CD4-positive, CD25-positive, alpha-beta regulatory T cell (primary cell): ENCODE results near the gene MIEF1. TPM values are rescaled to one million over a fixed set of nuclear protein-coding genes. Genes with fewer than 3 reads are reported as not detected.

Experiments
- ATAC-seq, 2 donors: fragments of 150-1000 bp; cut with Tn5 transposase; one replicate each; pipeline ENCODE4 v1.10.0; 2021; ENCODE audit warnings: low read depth in 2 of 2, moderate number of reproducible peaks in 2 of 2, moderate library complexity in 1 of 2
- DNase-seq, 3 donors: peaks; one replicate each; pipeline versions ENCODE4 v3.0.0 to v3.0.0-alpha.2; 2012 to 2022; ENCODE audit warnings: mixed read lengths in 1 of 3
- H3K27ac ChIP-seq: one replicate; pipeline ENCODE4 v1.7.0; 2013; ENCODE audit warnings: mild to moderate bottlenecking, low read length; ENCODE audit not compliant: insufficient read depth, poor library complexity, severe bottlenecking
- H3K27me3 ChIP-seq: one replicate; pipeline ENCODE4 v1.7.0; 2013; ENCODE audit warnings: low read length; ENCODE audit not compliant: control insufficient read depth, insufficient read depth
- H3K36me3 ChIP-seq: one replicate; pipeline ENCODE4 v1.7.0; 2013; ENCODE audit warnings: mild to moderate bottlenecking, low read length, moderate library complexity; ENCODE audit not compliant: control insufficient read depth, insufficient read depth
- H3K4me1 ChIP-seq: 2 replicates; pipeline ENCODE4 v1.7.0; 2013; ENCODE audit warnings: mild to moderate bottlenecking, low read length; ENCODE audit not compliant: insufficient read depth, control insufficient read depth, poor library complexity, severe bottlenecking
- H3K4me3 ChIP-seq: one replicate; pipeline ENCODE4 v1.7.0; 2013; ENCODE audit warnings: low read depth, mild to moderate bottlenecking, low read length, moderate library complexity
- H3K9me3 ChIP-seq, 2 experiments: 1 replicate in 1 of 2; 2 replicates in 1 of 2; pipeline ENCODE4 v1.7.0; 2013; ENCODE audit warnings: low read length in 2 of 2, mild to moderate bottlenecking in 1 of 2, moderate library complexity in 1 of 2; ENCODE audit not compliant: control insufficient read depth in 2 of 2
- H3K27ac Mint-ChIP-seq, 3 donors: one replicate each; pipeline ENCODE4 v1.8.0; 2020 to 2022; ENCODE audit warnings: mild to moderate bottlenecking in 3 of 3, mixed read lengths in 3 of 3, moderate library complexity in 2 of 3
- H3K27me3 Mint-ChIP-seq: one replicate; pipeline ENCODE4 v1.8.0; 2022; ENCODE audit warnings: mild to moderate bottlenecking, mixed read lengths
- H3K36me3 Mint-ChIP-seq: one replicate; pipeline ENCODE4 v1.8.0; 2020; ENCODE audit warnings: mixed read lengths
- H3K4me1 Mint-ChIP-seq, 4 donors: one replicate each; pipeline ENCODE4 v1.8.0; 2020 to 2022; ENCODE audit warnings: mixed read lengths in 4 of 4, mild to moderate bottlenecking in 1 of 4
- H3K4me3 Mint-ChIP-seq, 4 donors: one replicate each; pipeline ENCODE4 v1.8.0; 2020 to 2022; ENCODE audit warnings: mild to moderate bottlenecking in 4 of 4, mixed read lengths in 4 of 4, moderate library complexity in 3 of 4
- H3K9me3 Mint-ChIP-seq, 7 donors: one replicate each; pipeline ENCODE4 v1.8.0; 2020 to 2022; ENCODE audit warnings: mixed read lengths in 7 of 7, mild to moderate bottlenecking in 3 of 7, moderate library complexity in 2 of 7
- polyA plus RNA-seq, 4 donors: library from polyadenylated mRNA; unstranded; fragments of 300-500 nt; fragmentation: Illumina TruSeq; gene quantifications; one replicate each; pipeline ENCODE4 v1.2.3, GENCODE V29; 2021
- total RNA-seq: library from RNA; stranded (reverse); gene quantifications from one replicate; pipeline ENCODE4 v1.2.3, GENCODE V29; 2022

MIEF1 gene
- total and polyA plus RNA-seq, 5 donors from 2014 or later, result 16.0 to 39.8 (median 28.9) TPM

DNA sequence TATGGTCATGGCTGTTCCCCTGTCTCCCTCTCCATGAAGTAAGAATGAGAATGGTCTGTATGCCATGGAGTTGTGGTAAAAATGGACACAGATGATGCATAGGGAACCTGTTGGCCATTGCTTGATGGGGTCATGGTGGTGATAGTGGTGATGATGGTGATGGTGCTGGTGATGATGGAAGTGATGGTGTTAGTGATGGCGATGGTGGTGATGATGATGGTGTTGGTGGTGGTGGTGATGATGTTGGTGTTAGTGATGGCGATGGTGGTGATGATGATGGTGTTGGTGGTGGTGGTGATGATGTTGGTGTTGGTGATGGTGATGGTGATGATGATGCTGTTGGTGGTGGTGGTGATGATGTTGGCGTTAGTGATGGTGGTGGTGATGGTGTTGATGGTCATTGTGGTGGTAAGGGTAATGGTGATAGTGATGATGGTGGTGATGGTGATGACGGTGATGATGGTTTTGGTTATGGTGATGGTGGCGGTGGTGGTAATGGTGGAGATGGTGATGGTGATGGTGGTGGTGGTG, 63.4 kb downstream of the MIEF1 start:
- Histone ChIP-seq H3K4me3 (no peak overlapping the region), H3K4me1 (peaks cover 13% of the 10 kb centered on the region), H3K9me3 (no peaks in the 10 kb centered on the region), H3K27ac (no peak overlapping the region), H3K27me3 (no peaks in the 10 kb centered on the region), H3K36me3 (no peaks in the 10 kb centered on the region)
- peaks cover 10% of the 10 kb centered on the region for H3K27me3 Mint-ChIP-seq
- H3K27ac Mint-ChIP-seq, result peak overlapping the region in 1 of 3 donors; percentile 48
- no peaks in the 10 kb centered on the region for H3K36me3 Mint-ChIP-seq
- H3K4me1 Mint-ChIP-seq, result peaks cover 0 to 26% (median 8%) of the 10 kb centered on the region in 4 donors
- H3K9me3 Mint-ChIP-seq, result peaks cover 0 to 3% (median 0%) of the 10 kb centered on the region in 7 donors
- peak overlapping the region in 1 of 4 donors; percentile 15 for H3K4me3 Mint-ChIP-seq
- DNase-seq (no peak), ATAC-seq (no peak)

DNA sequence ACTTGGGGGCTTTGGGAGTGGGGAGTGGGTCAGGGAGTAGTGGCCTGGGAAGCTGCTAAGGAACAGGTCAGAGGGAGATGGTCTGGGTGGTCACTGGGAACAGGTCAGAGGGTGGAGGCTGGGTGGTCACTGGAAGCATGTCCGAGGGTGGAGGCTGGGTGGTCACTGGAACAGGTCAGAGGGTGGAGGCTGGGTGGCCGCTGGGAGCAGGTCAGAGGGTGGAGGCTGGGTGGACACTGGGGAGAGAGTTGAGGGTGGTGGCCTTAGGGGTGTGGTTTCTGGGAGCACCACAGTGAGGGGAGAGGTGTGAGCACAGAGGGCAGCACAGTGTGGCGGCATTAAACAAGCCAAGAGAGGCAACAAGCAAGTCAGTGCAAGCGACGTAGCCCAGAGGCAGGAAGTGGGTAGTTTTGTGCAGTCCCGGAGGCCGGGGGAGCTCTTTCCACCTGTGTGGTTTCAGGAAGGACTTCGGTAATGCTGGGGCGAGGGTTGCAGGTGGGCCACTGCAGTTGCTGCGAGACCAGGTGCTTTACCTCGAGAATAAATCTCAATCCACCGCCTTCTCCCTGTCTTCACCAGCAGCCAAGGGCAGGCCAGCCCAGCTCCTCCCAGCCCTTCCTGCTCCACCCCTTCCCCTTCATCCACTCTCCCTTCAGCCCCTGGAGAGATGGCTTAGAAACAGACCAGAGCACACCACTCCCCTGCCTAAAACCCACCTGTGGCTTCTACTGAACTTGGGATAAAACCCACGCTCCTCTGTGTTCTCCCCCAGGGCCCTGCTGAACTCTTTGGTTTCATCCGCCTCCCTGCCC, 65.3 kb downstream of the MIEF1 start:
- Histone ChIP-seq H3K36me3 (no peaks in the 10 kb centered on the region), H3K4me3 (peak overlapping the region; percentile 48), H3K27me3 (no peaks in the 10 kb centered on the region), H3K4me1 (peaks cover 13% of the 10 kb centered on the region), H3K9me3 (no peaks in the 10 kb centered on the region), H3K27ac (no peak overlapping the region)
- peak; percentile 79 to 86 for ATAC-seq
- Mint-ChIP-seq H3K4me1 (peaks cover 0 to 29% (median 8%) of the 10 kb centered on the region in 4 donors), H3K27ac (peak overlapping the region; percentile 84 to 98 (median 84)), H3K4me3 (peak overlapping the region in 2 of 4 donors; percentile 68 to 78), H3K9me3 (peaks cover 0 to 3% (median 0%) of the 10 kb centered on the region in 7 donors), H3K36me3 (no peaks in the 10 kb centered on the region), H3K27me3 (peaks cover 4% of the 10 kb centered on the region)
- DNase-seq, result peak in 2 of 3 donors; percentile 49 to 73

Other genes with a start within 250 kb of the MIEF1 start
- 2,127 TPM for gene RPL3, start 182.7 kb upstream of the MIEF1 start, total RNA-seq
- gene RPL3, start 182.7 kb upstream of the MIEF1 start, polyA plus RNA-seq, result 1,000 to 10,000 TPM; 1,978 to 4,217 (median 3,375) TPM
- gene SYNGR1, start 152.3 kb upstream of the MIEF1 start, total RNA-seq, result 1.1 TPM
- under 1 TPM; 0.22 to 0.95 (median 0.42) TPM for gene SYNGR1, start 152.3 kb upstream of the MIEF1 start, polyA plus RNA-seq
- gene TAB1, start 102.5 kb upstream of the MIEF1 start, total RNA-seq, result 20.2 TPM
- gene TAB1, start 102.5 kb upstream of the MIEF1 start, polyA plus RNA-seq, result 1 to 10 TPM; 2.5 to 6.2 (median 2.8) TPM
- 0.12 TPM for gene MGAT3, start 45.3 kb upstream of the MIEF1 start, total RNA-seq
- not detected for gene MGAT3, start 45.3 kb upstream of the MIEF1 start, polyA plus RNA-seq
- gene ATF4, start 18.3 kb downstream of the MIEF1 start, total RNA-seq, result 246 TPM
- 10 to 100 TPM; 58.2 to 75.2 (median 69.1) TPM for gene ATF4, start 18.3 kb downstream of the MIEF1 start, polyA plus RNA-seq
- 42.9 TPM for gene RPS19BP1, start 30.5 kb downstream of the MIEF1 start, total RNA-seq
- 100 to 1,000 TPM; 102 to 117 (median 110) TPM for gene RPS19BP1, start 30.5 kb downstream of the MIEF1 start, polyA plus RNA-seq
- gene CACNA1I, start 68.5 kb downstream of the MIEF1 start, total RNA-seq, result 10.6 TPM
- gene CACNA1I, start 68.5 kb downstream of the MIEF1 start, polyA plus RNA-seq, result under 1 TPM; 0.06 to 0.45 (median 0.30) TPM